HG03432 (cell line): ENCODE data around the gene TIGD1.
"Not testable (repeated sequence)": the region's sequence is repeated elsewhere in the genome, so short reads cannot be mapped to it uniquely, and the experiment has no call there.

ENCODE experiments used
- ATAC-seq: cut with Tn5 transposase; IDR thresholded peaks from one replicate; pipeline ENCODE4 v1.9.1; 2021; ENCODE audit warnings: mild to moderate bottlenecking, moderate library complexity; ENCODE audit not compliant: unreplicated experiment

The TIGD1 gene

GRCh38 chr2:232540441-232541041, 9.8 kb downstream of the TIGD1 start:
- ATAC-seq = no peak

GRCh38 chr2:232539298-232540231, 10.8 kb downstream of the TIGD1 start, which contains the start of gene CHRNG:
TSS of gene CHRNG (plus strand) at chr2:232539692. CDS start at chr2:232539748, 56 bp downstream.
- ATAC-seq = no peak

- no peak for ATAC-seq
Measured at GRCh38 chr2:232538671-232539070, 11.7 kb downstream of the TIGD1 start.

- ATAC-seq = no peak
Measured at GRCh38 chr2:232537499-232537898, 12.9 kb downstream of the TIGD1 start.

GRCh38 chr2:232537079-232537478, 13.3 kb downstream of the TIGD1 start:
- no peak for ATAC-seq

GRCh38 chr2:232535761-232536530, 14.4 kb downstream of the TIGD1 start:
- no peak for ATAC-seq

GRCh38 chr2:232534940-232535651, 15.3 kb downstream of the TIGD1 start:
- ATAC-seq = no peak

GRCh38 chr2:232533944-232534710, 16.2 kb downstream of the TIGD1 start:
- ATAC-seq = no peak

GRCh38 chr2:232532821-232533220, 17.5 kb downstream of the TIGD1 start:
- ATAC-seq = not testable (repeated sequence)

- ATAC-seq = no peak
Measured at GRCh38 chr2:232532419-232532818, 17.9 kb downstream of the TIGD1 start.

- ATAC-seq = no peak
Measured at GRCh38 chr2:232530626-232531260, 19.6 kb downstream of the TIGD1 start.

- ATAC-seq = no peak
Measured at GRCh38 chr2:232529806-232530547, 20.4 kb downstream of the TIGD1 start.

GRCh38 chr2:232528746-232529460, 21.5 kb downstream of the TIGD1 start:
- ATAC-seq = no peak

- no peak for ATAC-seq
Measured at GRCh38 chr2:232527905-232528470, 22.4 kb downstream of the TIGD1 start.

GRCh38 chr2:232526372-232526941, 23.9 kb downstream of the TIGD1 start:
- no peak for ATAC-seq

GRCh38 chr2:232525791-232526371, 24.5 kb downstream of the TIGD1 start, which contains the start of gene CHRND:
TSS of gene CHRND (plus strand) at chr2:232526160. CDS start at chr2:232526216, 56 bp downstream.
- ATAC-seq = no peak

GRCh38 chr2:232525199-232525598, 25.2 kb downstream of the TIGD1 start:
- no peak for ATAC-seq
